Measurements from ENCODE around the gene CHCHD3. TPM values are rescaled to one million over a fixed set of nuclear protein-coding genes. Genes with fewer than 3 reads are reported as not detected.
"Not testable (repeated sequence)": the region's sequence is repeated elsewhere in the genome, so short reads cannot be mapped to it uniquely, and the experiment has no call there.

CHCHD3 gene
- total RNA-seq, 1 donor from 2014 or later = 57.1 TPM

GRCh38 chr7:133048589-133048988 lies 33.3 kb downstream of the CHCHD3 start:
- intact Hi-C loops (cut with micrococcal nuclease) = no loop called here

- intact Hi-C loops (cut with micrococcal nuclease) = no loop called here
These were observed 34.6 kb downstream of the CHCHD3 start for GRCh38 chr7:133047321-133047720.

GRCh38 chr7:133044722-133045473 lies 37.0 kb downstream of the CHCHD3 start:
- intact Hi-C loops (cut with micrococcal nuclease) = no loop called here

- intact Hi-C loops (cut with micrococcal nuclease) = no loop called here
These were observed 41.2 kb downstream of the CHCHD3 start for GRCh38 chr7:133040674-133041073.

GRCh38 chr7:133040178-133040577 lies 41.7 kb downstream of the CHCHD3 start:
- intact Hi-C loops (cut with micrococcal nuclease) = no loop called here

- intact Hi-C loops (cut with micrococcal nuclease) = no loop called here
These were observed 42.3 kb downstream of the CHCHD3 start for GRCh38 chr7:133039614-133040013.

GRCh38 chr7:133036289-133036688 lies 45.6 kb downstream of the CHCHD3 start:
- intact Hi-C loops (cut with micrococcal nuclease) = no loop called here

GRCh38 chr7:133035240-133035639 lies 46.6 kb downstream of the CHCHD3 start:
- intact Hi-C loops (cut with micrococcal nuclease) = not testable (repeated sequence)

GRCh38 chr7:133030346-133030745 lies 51.5 kb downstream of the CHCHD3 start:
- intact Hi-C loops (cut with micrococcal nuclease) = no loop called here

- intact Hi-C loops (cut with micrococcal nuclease) = no loop called here
These were observed 52.4 kb downstream of the CHCHD3 start for GRCh38 chr7:133029463-133029862.

GRCh38 chr7:133027397-133027796 lies 54.5 kb downstream of the CHCHD3 start:
- intact Hi-C loops (cut with micrococcal nuclease) = no loop called here

GRCh38 chr7:133026210-133026859 lies 55.6 kb downstream of the CHCHD3 start:
- intact Hi-C loops (cut with micrococcal nuclease) = no loop called here

- intact Hi-C loops (cut with micrococcal nuclease) = no loop called here
These were observed 56.8 kb downstream of the CHCHD3 start for GRCh38 chr7:133025056-133025455.

GRCh38 chr7:133024596-133024995 lies 57.3 kb downstream of the CHCHD3 start:
- intact Hi-C loops (cut with micrococcal nuclease) = no loop called here

- intact Hi-C loops (cut with micrococcal nuclease) = no loop called here
These were observed 58.4 kb downstream of the CHCHD3 start for GRCh38 chr7:133023370-133024071.

- intact Hi-C loops (cut with micrococcal nuclease) = no loop called here
These were observed 59.2 kb downstream of the CHCHD3 start for GRCh38 chr7:133022661-133023060.

- intact Hi-C loops (cut with micrococcal nuclease) = no loop called here
These were observed 60.7 kb downstream of the CHCHD3 start for GRCh38 chr7:133021196-133021595.

- intact Hi-C loops (cut with micrococcal nuclease) = no loop called here
These were observed 61.4 kb downstream of the CHCHD3 start for GRCh38 chr7:133020496-133020895.

GRCh38 chr7:133019590-133019989 lies 62.3 kb downstream of the CHCHD3 start:
- intact Hi-C loops (cut with micrococcal nuclease) = no loop called here

GRCh38 chr7:133016604-133017003 lies 65.3 kb downstream of the CHCHD3 start:
- intact Hi-C loops (cut with micrococcal nuclease) = no loop called here

GRCh38 chr7:133015888-133016287 lies 66.0 kb downstream of the CHCHD3 start:
- intact Hi-C loops (cut with micrococcal nuclease) = no loop called here

- intact Hi-C loops (cut with micrococcal nuclease) = no loop called here
These were observed 70.1 kb downstream of the CHCHD3 start for GRCh38 chr7:133011746-133012145.
